GM08714 (cell line): Measurements from ENCODE around the gene ABI3BP.

Experiments
- H3K4me3 ChIP-seq: fragments of 200-500 bp; sonication (Bioruptor generic); 2 replicates; pipeline ENCODE4 v1.5.1; 2014; ENCODE audit warnings: mild to moderate bottlenecking, low read length, inconsistent platforms
- ZNF274 ChIP-seq: IDR thresholded peaks from 2 replicates; pipeline ENCODE4 v1.6.1; 2012; ENCODE audit warnings: mild to moderate bottlenecking, low read depth, low read length

ABI3BP gene

DNA sequence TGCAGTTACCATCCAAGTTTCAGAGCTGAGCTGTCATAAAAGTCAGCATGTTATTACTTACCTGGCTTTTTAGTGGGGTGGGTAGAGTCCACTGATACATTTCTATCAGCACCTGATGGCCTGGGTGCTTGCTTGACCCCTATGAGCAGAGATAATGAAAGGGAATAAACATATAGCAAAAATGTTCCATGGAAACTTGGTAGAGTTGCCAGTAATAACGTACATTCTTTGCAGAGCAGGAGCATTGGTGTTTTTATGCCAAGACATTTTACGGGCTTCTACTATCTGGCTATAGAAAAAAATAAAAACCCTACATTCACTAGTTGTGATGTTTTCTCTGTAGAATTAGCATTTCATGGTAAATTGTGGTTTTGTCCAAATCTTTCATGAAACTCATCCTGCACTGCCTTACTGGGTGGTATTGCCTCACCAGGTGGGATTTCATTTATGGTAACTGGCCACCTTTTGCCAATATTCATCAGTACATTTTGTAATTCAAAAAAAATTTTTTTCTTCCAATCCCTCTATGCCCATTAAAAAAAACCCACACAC, 213.1 kb downstream of the ABI3BP start:
- TF ChIP-seq ZNF274: no peak
- H3K4me3 ChIP-seq: no peak overlapping the region

GRCh38 chr3:100779480-100779879, 213.7 kb downstream of the ABI3BP start:
- H3K4me3 ChIP-seq: no peak overlapping the region
- TF ChIP-seq ZNF274: no peak

DNA sequence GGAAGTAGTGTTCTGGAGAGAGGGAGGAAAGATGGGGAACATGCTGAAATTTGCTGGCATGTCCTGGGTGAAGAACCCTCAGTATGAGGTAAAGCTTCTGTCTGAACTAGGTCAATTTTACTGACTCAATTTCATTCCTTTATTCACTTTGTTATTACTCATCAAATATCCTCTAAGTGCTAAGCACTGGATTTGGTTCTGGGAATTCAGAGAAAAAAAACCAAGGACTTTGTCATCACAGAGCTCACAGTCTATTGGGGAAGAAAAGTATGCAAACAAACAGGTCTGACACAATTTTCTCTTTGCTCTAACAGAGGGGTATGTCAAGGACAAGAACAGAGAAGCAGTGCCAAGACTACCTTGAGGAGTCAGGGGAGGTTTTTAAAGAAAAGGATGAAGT, 215.9 kb downstream of the ABI3BP start:
- TF ChIP-seq ZNF274: no peak
- no peak overlapping the region for H3K4me3 ChIP-seq

DNA sequence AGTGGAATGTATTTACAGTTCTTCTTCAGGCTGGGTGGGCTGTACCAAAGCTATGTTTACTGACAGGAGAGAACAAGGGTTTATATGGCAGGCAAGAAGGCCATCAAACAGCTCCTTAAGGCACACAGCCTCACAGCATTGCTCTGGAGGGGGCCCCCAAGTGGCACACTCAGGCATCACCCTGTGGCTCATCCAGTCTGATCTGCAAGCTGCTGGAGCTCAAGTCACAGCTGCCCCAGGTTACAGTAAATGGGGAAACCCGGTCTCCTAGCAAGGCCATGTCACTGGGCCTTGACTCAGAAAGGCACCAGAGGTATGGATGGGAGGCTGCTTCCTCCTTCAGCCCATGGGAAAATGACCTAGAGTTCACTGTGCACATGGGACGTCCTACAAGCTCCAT, 216.5 kb downstream of the ABI3BP start:
- H3K4me3 ChIP-seq: no peak overlapping the region
- TF ChIP-seq ZNF274: no peak

- TF ChIP-seq ZNF274: no peak
- H3K4me3 ChIP-seq: no peak overlapping the region
Observed at GRCh38 chr3:100776097-100776729, 217.0 kb downstream of the ABI3BP start.

DNA sequence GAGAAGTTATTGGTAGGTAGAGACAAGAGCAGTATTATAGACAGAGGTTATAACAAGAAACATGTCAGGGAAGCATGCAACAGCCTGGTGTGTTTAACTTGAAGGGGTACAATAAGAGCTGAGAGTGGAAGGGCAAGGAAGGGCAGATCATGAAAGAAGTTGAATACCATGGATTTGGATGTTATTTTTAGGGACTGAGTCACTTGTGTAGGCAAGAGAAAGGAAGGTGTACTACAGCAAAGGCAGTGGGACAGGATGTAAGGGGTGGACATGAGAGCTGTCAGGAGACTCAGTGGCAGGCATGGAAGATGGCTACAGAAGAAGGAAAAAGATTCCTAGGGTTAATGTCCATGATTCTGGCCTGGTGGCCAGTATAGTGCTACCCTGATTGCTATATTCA, 217.6 kb downstream of the ABI3BP start:
- H3K4me3 ChIP-seq: no peak overlapping the region
- no peak for TF ChIP-seq ZNF274

- no peak overlapping the region for H3K4me3 ChIP-seq
- TF ChIP-seq ZNF274: no peak
Observed at GRCh38 chr3:100775226-100775625, 218.0 kb downstream of the ABI3BP start.

GRCh38 chr3:100769693-100770092, 223.5 kb downstream of the ABI3BP start:
- no peak for TF ChIP-seq ZNF274
- no peak overlapping the region for H3K4me3 ChIP-seq

GRCh38 chr3:100766069-100766468, 227.2 kb downstream of the ABI3BP start:
- H3K4me3 ChIP-seq: no peak overlapping the region
- TF ChIP-seq ZNF274: no peak

DNA sequence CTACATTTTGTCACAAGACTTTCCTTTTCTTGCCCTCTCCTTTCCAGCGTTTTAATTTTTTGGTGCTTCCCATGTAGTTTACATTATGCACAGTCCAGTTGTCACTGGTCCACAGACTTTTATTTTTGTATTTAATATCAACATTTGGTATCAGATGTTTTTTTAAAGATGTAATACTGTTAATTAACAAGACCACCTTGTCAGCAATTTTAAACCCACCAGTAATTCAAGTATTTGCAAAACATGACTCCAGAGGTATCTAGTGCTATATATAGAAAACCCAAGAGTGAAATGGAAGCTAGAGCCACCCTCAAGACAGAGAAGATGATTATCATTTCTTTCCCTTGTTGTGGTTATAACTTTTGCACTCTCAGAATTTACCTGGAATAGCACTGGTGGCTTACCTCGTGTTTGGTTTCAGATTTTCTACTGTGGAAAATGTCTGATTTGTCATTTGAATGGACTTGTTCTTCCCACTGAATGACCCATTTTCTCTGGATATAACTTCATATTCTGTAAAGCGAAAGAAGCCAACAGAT, 227.7 kb downstream of the ABI3BP start:
- no peak overlapping the region for H3K4me3 ChIP-seq
- TF ChIP-seq ZNF274: no peak

GRCh38 chr3:100761951-100762350, 231.3 kb downstream of the ABI3BP start:
- H3K4me3 ChIP-seq: no peak overlapping the region
- TF ChIP-seq ZNF274: no peak

DNA sequence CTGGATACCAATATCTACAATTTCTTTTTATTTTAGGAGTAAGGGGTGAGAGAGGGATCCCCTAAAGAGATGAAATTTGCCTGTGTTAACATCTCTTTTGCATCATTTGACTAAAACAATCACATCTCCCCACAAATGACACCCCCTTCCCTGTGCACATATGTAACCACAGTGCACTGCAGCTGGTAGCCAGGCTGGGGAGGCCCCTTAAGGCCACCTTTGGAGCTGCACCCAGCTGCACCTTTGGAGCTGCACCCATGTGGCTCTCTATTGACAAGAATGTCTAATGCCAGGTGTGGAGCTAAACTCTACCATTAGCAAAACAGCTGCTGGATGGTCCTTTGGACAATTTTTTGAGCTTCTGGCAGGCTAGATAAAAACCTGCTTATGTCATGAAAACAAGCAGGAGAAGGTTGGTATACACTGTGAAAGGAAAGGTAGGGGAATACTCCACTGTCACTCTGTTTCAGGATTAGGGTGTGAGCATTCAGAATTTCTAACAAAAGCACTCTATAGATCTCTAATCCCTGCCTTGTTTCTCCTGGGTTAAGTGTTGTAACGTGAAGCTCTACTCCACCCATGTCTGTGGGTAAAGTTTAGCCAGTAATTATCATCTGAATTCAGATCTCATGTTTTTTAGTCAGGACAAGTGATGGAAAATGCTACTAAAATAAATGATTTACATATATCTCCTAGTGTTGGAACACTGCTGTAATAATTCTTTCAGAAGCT, 231.8 kb downstream of the ABI3BP start:
- no peak overlapping the region for H3K4me3 ChIP-seq
- no peak for TF ChIP-seq ZNF274

GRCh38 chr3:100760377-100760776, 232.8 kb downstream of the ABI3BP start:
- H3K4me3 ChIP-seq: no peak overlapping the region
- no peak for TF ChIP-seq ZNF274

- no peak for TF ChIP-seq ZNF274
- no peak overlapping the region for H3K4me3 ChIP-seq
Observed at GRCh38 chr3:100759950-100760349, 233.3 kb downstream of the ABI3BP start.

DNA sequence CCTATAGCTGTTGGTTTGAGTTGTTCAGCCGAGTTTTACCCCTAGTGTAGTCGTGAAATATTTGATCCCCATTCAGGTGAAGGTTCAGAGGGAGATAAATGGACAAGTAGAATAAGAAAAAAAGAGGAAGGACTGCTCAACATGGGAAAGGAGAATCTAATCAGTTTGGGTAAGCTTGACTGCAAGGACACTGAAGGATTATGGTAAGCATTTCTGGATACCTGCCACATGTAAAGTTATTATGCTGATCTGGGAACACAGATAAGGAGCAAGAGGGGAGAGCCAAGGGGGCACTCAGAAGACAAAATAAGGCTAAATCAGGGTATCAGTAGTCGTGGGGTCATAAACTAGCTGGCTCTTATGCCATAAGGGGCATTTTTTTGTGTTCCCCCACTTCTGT, 234.1 kb downstream of the ABI3BP start:
- no peak for TF ChIP-seq ZNF274
- no peak overlapping the region for H3K4me3 ChIP-seq
